GM18526 (cell line): Measurements from ENCODE around the gene EPHA1.

Experiments used
- POLR2A ChIP-seq: IDR thresholded peaks from 3 replicates; pipeline ENCODE4 v1.6.1; 2011; ENCODE audit not compliant: insufficient read length; ENCODE audit errors: extremely low read depth

EPHA1 gene

GRCh38 chr7:143356414-143357050, 52.1 kb downstream of the EPHA1 start:
- TF ChIP-seq POLR2A, result no peak

GRCh38 chr7:143355450-143356385, 52.9 kb downstream of the EPHA1 start:
- TF ChIP-seq POLR2A, result no peak

DNA sequence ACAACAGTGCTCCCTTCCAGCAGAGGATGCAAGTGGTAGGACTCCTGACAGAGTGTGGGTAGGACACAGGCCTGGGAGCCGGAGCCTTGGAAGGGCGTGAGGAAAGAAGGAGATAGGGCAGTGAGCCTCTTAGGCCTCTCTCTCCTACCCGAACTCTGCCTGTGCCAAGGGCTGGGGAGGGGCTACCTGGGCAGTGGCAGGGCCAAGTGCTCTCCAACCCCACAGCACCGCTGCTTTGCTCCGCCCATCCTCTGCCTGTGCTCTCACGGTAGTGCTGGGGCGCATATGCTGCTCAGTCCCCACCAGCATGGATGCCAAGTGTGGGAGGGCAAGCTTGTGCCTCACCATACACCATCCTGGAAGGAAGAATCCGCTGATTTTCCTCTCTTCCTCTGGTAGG, 53.7 kb downstream of the EPHA1 start:
- no peak for TF ChIP-seq POLR2A

DNA sequence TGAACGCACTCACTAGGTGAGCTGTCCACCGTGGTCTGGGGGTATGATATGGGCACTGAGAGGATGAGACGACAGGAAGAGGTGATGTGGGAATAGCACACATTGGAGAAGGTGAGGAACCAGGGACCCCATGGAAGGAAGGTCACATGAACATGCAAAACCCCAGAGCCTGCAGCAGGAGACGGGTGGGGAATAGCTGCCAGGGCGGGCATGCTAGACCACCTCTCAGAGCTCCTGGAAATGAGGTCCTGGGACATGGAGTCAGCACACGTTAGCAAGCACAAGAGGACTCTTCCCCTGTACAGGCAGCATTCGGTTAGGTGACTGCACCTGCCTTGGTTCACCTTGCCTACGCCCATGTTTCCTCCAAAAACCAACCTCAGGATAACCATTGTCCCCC, 54.3 kb downstream of the EPHA1 start:
- no peak for TF ChIP-seq POLR2A

DNA sequence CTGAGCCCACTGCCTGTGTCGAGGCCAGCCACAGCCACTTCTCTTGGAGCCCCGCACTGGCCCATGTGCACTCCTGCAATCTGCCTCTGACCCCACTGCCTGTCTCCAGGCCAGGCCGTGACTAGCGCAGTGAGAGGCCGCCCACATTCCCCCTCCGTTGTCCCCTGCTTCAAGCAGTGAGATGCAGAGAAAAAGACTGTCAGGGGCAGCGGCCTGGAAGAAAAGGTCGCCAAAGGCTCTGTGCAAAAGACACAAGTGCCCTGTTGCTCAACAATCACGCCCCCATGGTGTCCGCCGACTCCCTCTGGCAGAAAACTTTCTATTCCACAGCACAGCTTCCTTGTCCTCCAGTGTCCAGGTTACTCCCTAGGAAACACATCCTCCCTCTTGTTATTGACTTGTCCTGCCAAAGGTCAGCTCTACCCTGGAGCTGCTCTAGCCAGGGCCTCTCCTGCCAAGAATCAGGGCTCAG, 56.1 kb downstream of the EPHA1 start:
- no peak for TF ChIP-seq POLR2A

DNA sequence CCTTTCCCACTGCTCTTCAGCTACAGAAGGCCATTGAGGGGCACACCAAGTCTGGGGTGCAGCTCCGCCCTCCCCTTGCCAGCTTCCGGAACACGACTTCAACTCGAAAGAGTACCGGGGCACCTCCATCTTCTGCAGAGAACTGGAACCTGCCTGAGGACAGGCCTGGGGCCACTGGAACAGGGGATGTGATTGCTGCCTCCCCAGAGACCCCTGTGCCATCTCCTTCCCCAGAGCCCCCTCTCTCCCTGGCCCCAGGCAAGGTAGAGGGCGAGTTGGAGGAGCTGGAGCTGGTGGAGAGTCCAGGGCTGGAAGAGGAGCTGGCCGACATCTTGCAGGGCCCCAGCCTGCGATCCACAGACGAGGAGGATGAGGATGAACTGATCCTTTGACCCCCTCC, 57.1 kb downstream of the EPHA1 start:
- no peak for TF ChIP-seq POLR2A

DNA sequence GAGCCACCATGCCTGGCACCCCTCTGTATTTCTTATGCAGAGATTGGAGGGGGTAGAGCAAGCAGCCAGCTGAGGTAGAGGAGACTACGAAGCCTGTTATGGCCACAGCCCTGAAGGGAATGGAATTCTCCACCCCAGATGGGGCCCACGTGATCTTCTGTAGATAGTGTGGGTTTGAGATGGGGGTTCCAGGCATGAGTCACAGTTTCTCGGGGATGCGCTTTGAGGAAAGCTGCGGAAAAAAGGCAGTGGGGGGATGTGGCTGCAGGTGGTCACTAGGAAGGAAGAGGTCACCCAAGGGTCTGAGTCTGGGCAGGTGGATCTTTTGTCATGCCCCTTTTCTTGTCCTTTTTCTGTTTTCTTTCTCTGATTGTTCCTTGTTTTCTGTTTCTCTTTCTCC, 57.6 kb downstream of the EPHA1 start:
- TF ChIP-seq POLR2A, result no peak

DNA sequence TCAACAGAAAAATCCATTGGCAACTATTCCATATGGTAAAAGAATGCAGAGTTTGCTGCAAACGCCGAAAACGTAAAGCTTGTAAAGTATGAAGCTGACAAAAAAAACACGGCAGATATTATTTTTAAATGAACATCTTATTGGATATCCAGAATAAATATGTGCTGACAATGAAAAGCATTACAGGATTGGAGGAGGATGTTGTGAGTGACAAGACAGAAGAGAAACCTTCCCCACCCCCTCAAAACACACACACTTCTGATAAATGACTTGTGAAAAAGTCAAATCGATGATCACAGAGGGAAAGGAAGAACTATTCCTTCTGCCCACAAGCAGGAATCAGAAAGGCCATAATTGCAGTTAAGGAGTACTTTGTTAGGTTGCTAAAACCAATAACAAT, 60.7 kb downstream of the EPHA1 start:
- TF ChIP-seq POLR2A, result no peak

- no peak for TF ChIP-seq POLR2A
Measured at GRCh38 chr7:143346018-143346417, 62.6 kb downstream of the EPHA1 start.

DNA sequence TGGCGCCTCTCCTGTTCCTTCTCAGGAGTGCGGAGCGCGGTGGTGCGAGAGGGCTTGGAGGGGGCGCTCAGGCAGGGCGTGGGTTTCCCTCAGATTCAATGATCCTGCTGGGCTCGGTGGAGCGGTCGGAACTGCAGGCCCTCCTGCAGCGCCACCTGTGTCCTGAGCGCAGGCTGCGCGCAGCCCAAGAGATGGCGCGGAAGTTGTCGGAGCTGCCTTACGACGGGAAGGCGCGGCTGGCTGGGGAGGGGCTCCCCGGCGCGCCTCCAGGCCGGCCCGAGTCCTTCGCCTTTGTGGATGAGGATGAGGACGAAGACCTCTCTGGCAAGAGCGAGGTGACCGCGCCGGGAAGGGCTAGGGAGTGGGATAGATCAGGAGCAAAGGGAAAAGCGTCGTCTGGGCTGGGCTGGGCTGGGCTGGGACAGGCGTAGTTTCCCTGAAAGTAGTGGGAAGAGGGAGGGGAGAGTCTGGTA, 63.2 kb downstream of the EPHA1 start:
- TF ChIP-seq POLR2A, result no peak

- TF ChIP-seq POLR2A, result no peak
Measured at GRCh38 chr7:143343596-143343995, 65.1 kb downstream of the EPHA1 start.

DNA sequence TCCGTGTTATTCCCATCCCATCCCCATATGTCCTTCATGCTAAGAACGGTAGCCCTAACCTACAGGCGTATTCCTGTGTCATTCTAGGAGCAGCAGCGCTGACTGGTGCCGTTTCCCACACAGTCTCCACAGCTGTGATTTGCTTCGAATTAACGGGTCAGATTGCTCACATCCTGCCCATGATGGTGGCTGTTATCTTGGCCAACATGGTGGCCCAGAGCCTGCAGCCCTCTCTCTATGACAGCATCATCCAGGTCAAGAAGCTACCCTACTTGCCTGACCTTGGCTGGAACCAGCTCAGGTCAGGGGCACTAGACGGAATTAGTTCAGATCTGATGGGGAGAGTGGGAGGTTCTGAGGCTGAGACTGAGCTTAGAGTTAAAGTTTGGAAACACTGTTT, 66.8 kb downstream of the EPHA1 start:
- no peak for TF ChIP-seq POLR2A
